HG03520 (cell line): ENCODE results near the gene ACACB.

Experiments
- ATAC-seq: cut with Tn5 transposase; IDR thresholded peaks from one replicate; pipeline ENCODE4 v1.9.1; 2021; ENCODE audit warnings: mild to moderate bottlenecking, moderate library complexity; ENCODE audit not compliant: unreplicated experiment

Gene ACACB

GRCh38 chr12:109109746-109110350 lies 6.5 kb upstream of the ACACB start:
- ATAC-seq, result no peak

- ATAC-seq, result no peak
These were observed 5.3 kb upstream of the ACACB start for GRCh38 chr12:109110988-109111495.

GRCh38 chr12:109112720-109113465 lies 3.5 kb upstream of the ACACB start:
- no peak for ATAC-seq

GRCh38 chr12:109113661-109114321 lies 2.6 kb upstream of the ACACB start:
- no peak for ATAC-seq

- no peak for ATAC-seq
These were observed 1.7 kb upstream of the ACACB start for GRCh38 chr12:109114644-109115043.

GRCh38 chr12:109115404-109115757 lies 1.0 kb upstream of the ACACB start:
- ATAC-seq, result no peak

- no peak for ATAC-seq
These were observed 193 bp downstream of the ACACB start for GRCh38 chr12:109116611-109116949.

GRCh38 chr12:109120095-109120494 lies 3.7 kb downstream of the ACACB start:
- no peak for ATAC-seq

- ATAC-seq, result no peak
These were observed 4.2 kb downstream of the ACACB start for GRCh38 chr12:109120557-109120956.

GRCh38 chr12:109121346-109121880 lies 5.0 kb downstream of the ACACB start:
- ATAC-seq, result no peak

- no peak for ATAC-seq
These were observed 8.7 kb downstream of the ACACB start for GRCh38 chr12:109124878-109125648.

- no peak for ATAC-seq
These were observed 9.4 kb downstream of the ACACB start for GRCh38 chr12:109125791-109126190.

- ATAC-seq, result no peak
These were observed 10.4 kb downstream of the ACACB start for GRCh38 chr12:109126784-109127183.

GRCh38 chr12:109127533-109128242 lies 11.3 kb downstream of the ACACB start:
- no peak for ATAC-seq

GRCh38 chr12:109130297-109131153 lies 14.1 kb downstream of the ACACB start:
- no peak for ATAC-seq

- ATAC-seq, result no peak
These were observed 15.0 kb downstream of the ACACB start for GRCh38 chr12:109131154-109132050.

- no peak for ATAC-seq
These were observed 18.0 kb downstream of the ACACB start for GRCh38 chr12:109134186-109134917.

GRCh38 chr12:109137055-109137454 lies 20.7 kb downstream of the ACACB start:
- no peak for ATAC-seq
